ENCODE results near the gene CCNL2. TPM values are rescaled to one million over a fixed set of nuclear protein-coding genes. Genes with fewer than 3 reads are reported as not detected.

The CCNL2 gene
- total RNA-seq, 2 donors from 2014 or later, result 187 to 244 TPM

GRCh38 chr1:1340185-1340584, 59.0 kb downstream of the CCNL2 start:
- no peak for DNase-seq
- Histone ChIP-seq H3K9ac (ENCODE audit: extremely low read depth, low read length, poor library complexity, severe bottlenecking) (no peak overlapping the region), H3K27me3 (ENCODE audit: control insufficient read depth, insufficient read depth, low read length, poor library complexity, severe bottlenecking) (no peaks in the 10 kb centered on the region), H3K27ac (ENCODE audit: low read depth, low read length) (no peak overlapping the region), H3K4me3 (ENCODE audit: low read length) (no peak overlapping the region), H3K9me3 (ENCODE audit: control insufficient read depth, low read length) (no peaks in the 10 kb centered on the region), H3K4me1 (ENCODE audit: control insufficient read depth, insufficient read depth, low read length) (no peaks in the 10 kb centered on the region), H3K36me3 (ENCODE audit: control insufficient read depth, insufficient read depth, low read length) (peaks cover 19% of the 10 kb centered on the region)
- Mint-ChIP-seq H3K27ac (no peak overlapping the region), H3K36me3 (ENCODE audit: low read depth) (peaks cover 22% of the 10 kb centered on the region), H3K9me3 (no peaks in the 10 kb centered on the region), H3K4me1 (no peaks in the 10 kb centered on the region), H3K27me3 (ENCODE audit: insufficient read depth) (no peaks in the 10 kb centered on the region), H3K4me3 (no peak overlapping the region)
- no peak for TF ChIP-seq CTCF (conservative IDR thresholded peaks at IDR 0.05)
- 96 to 97% methylated on average over 15 to 23 of the region's 23 CpGs for WGBS, 2 experiments (ENCODE audit: insufficient coverage in 1 of 2, insufficient read length in 1 of 2)

- Histone ChIP-seq H3K4me1 (ENCODE audit: control insufficient read depth, insufficient read depth, low read length) (no peaks in the 10 kb centered on the region), H3K9ac (ENCODE audit: extremely low read depth, low read length, poor library complexity, severe bottlenecking) (no peak overlapping the region), H3K36me3 (ENCODE audit: control insufficient read depth, insufficient read depth, low read length) (peaks cover 19% of the 10 kb centered on the region), H3K27ac (ENCODE audit: low read depth, low read length) (no peak overlapping the region), H3K9me3 (ENCODE audit: control insufficient read depth, low read length) (no peaks in the 10 kb centered on the region), H3K27me3 (ENCODE audit: control insufficient read depth, insufficient read depth, low read length, poor library complexity, severe bottlenecking) (no peaks in the 10 kb centered on the region), H3K4me3 (ENCODE audit: low read length) (no peak overlapping the region)
- H3K4me3 Mint-ChIP-seq, result no peak overlapping the region
- 94 to 96% methylated on average over 34 to 36 of the region's 36 CpGs for WGBS, 2 experiments (ENCODE audit: insufficient coverage in 1 of 2, insufficient read length in 1 of 2)
- no peaks in the 10 kb centered on the region for H3K9me3 Mint-ChIP-seq
- no peaks in the 10 kb centered on the region for H3K4me1 Mint-ChIP-seq
- no peak overlapping the region for H3K27ac Mint-ChIP-seq
- peaks cover 24% of the 10 kb centered on the region for H3K36me3 Mint-ChIP-seq (ENCODE audit: low read depth)
- no peak for TF ChIP-seq CTCF (conservative IDR thresholded peaks at IDR 0.05)
- DNase-seq, result no peak
- H3K27me3 Mint-ChIP-seq (ENCODE audit: insufficient read depth), result no peaks in the 10 kb centered on the region
Observed at GRCh38 chr1:1338278-1338677, 60.9 kb downstream of the CCNL2 start.

GRCh38 chr1:1337793-1338147, 61.4 kb downstream of the CCNL2 start:
- 81 to 84% methylated on average over 5 to 16 of the region's 18 CpGs for WGBS, 2 experiments (ENCODE audit: insufficient coverage in 1 of 2, insufficient read length in 1 of 2)
- no peak overlapping the region for H3K4me3 ChIP-seq (ENCODE audit: low read length)
- Mint-ChIP-seq H3K4me3 (no peak overlapping the region), H3K4me1 (no peaks in the 10 kb centered on the region), H3K27ac (no peak overlapping the region), H3K27me3 (ENCODE audit: insufficient read depth) (no peaks in the 10 kb centered on the region), H3K36me3 (ENCODE audit: low read depth) (peaks cover 24% of the 10 kb centered on the region), H3K9me3 (no peaks in the 10 kb centered on the region)
- H3K4me1 ChIP-seq (ENCODE audit: control insufficient read depth, insufficient read depth, low read length), result no peaks in the 10 kb centered on the region
- no peak overlapping the region for H3K9ac ChIP-seq (ENCODE audit: extremely low read depth, low read length, poor library complexity, severe bottlenecking)
- no peak overlapping the region for H3K27ac ChIP-seq (ENCODE audit: low read depth, low read length)
- no peak for TF ChIP-seq CTCF (conservative IDR thresholded peaks at IDR 0.05)
- DNase-seq, result peak; percentile 91
- peaks cover 19% of the 10 kb centered on the region for H3K36me3 ChIP-seq (ENCODE audit: control insufficient read depth, insufficient read depth, low read length)
- no peaks in the 10 kb centered on the region for H3K9me3 ChIP-seq (ENCODE audit: control insufficient read depth, low read length)
- no peaks in the 10 kb centered on the region for H3K27me3 ChIP-seq (ENCODE audit: control insufficient read depth, insufficient read depth, low read length, poor library complexity, severe bottlenecking)
